HepG2 (cell line): ENCODE measurements around the gene RHBDD2. TPM values are rescaled to one million over a fixed set of nuclear protein-coding genes. Genes with fewer than 3 reads are reported as not detected.

ENCODE experiments used
- BRCA1 ChIP-seq: sonication (generic); formaldehyde crosslinking; IDR thresholded peaks from 2 replicates; pipeline ENCODE4 v1.4.0; 2020; ENCODE audit warnings: missing genetic modification reagents
- DR1 ChIP-seq: sonication (generic); formaldehyde crosslinking; IDR thresholded peaks from 2 replicates; pipeline ENCODE4 v1.8.0; 2021; ENCODE audit warnings: mild to moderate bottlenecking, missing genetic modification reagents, inconsistent platforms
- GABPB1 ChIP-seq: IDR thresholded peaks from 2 replicates; pipeline ENCODE4 v1.6.1; 2016; ENCODE audit warnings: mild to moderate bottlenecking, missing genetic modification reagents, moderate library complexity, missing compliant biosample characterization
- HMGXB4 ChIP-seq, 2 experiments: sonication (generic) in 1 of 2; formaldehyde crosslinking in 1 of 2; IDR thresholded peaks; 2 replicates each; pipeline versions ENCODE4 v1.4.0 to v1.6.1; 2018 to 2020; ENCODE audit warnings: missing genetic modification reagents in 2 of 2, borderline replicate concordance in 1 of 2, low read depth in 1 of 2, mild to moderate bottlenecking in 1 of 2, missing biosample characterization in 1 of 2
- HNF4A ChIP-seq: sonication (generic); formaldehyde crosslinking; IDR thresholded peaks from 2 replicates; pipeline ENCODE4 v1.4.0; 2020; ENCODE audit warnings: missing genetic modification reagents
- JUN ChIP-seq: sonication (generic); formaldehyde crosslinking; IDR thresholded peaks from 2 replicates; pipeline ENCODE4 v1.4.0; 2020; ENCODE audit warnings: mild to moderate bottlenecking, missing genetic modification reagents
- NCOR1 ChIP-seq: fragments of 200-600 bp; sonication (generic); IDR thresholded peaks from 2 replicates; pipeline ENCODE4 v1.7.0; 2017; ENCODE audit warnings: antibody characterized with exemption, low read length, borderline replicate concordance
- PHF8 ChIP-seq: sonication (generic); formaldehyde crosslinking; IDR thresholded peaks from 2 replicates; pipeline ENCODE4 v1.5.0; 2020; ENCODE audit warnings: missing genetic modification reagents
- RELA ChIP-seq: sonication (generic); formaldehyde crosslinking; IDR thresholded peaks from 2 replicates; pipeline ENCODE4 v1.4.0; 2020; ENCODE audit warnings: missing genetic modification reagents
- SALL1 ChIP-seq: sonication (generic); formaldehyde crosslinking; IDR thresholded peaks from 2 replicates; pipeline ENCODE4 v1.8.0; 2022; ENCODE audit warnings: mild to moderate bottlenecking, missing genetic modification reagents
- STAG1 ChIP-seq: sonication (generic); formaldehyde crosslinking; IDR thresholded peaks from 2 replicates; pipeline ENCODE4 v1.4.0; 2020; ENCODE audit warnings: missing genetic modification reagents
- YEATS2 ChIP-seq: sonication (generic); formaldehyde crosslinking; IDR thresholded peaks from 2 replicates; pipeline ENCODE4 v1.4.0; 2020; ENCODE audit warnings: missing genetic modification reagents, borderline replicate concordance
- ZBED4 ChIP-seq: sonication (generic); formaldehyde crosslinking; IDR thresholded peaks from 2 replicates; pipeline ENCODE4 v1.4.0; 2020; ENCODE audit warnings: missing genetic modification reagents, borderline replicate concordance
- ZBTB3 ChIP-seq: sonication (generic); formaldehyde crosslinking; IDR thresholded peaks from 2 replicates; pipeline ENCODE4 v1.4.0; 2020; ENCODE audit warnings: low read depth, mild to moderate bottlenecking, moderate library complexity, missing genetic modification reagents, borderline replicate concordance
- ZFP62 ChIP-seq: sonication (generic); formaldehyde crosslinking; IDR thresholded peaks from 2 replicates; pipeline ENCODE4 v1.4.0; 2020; ENCODE audit warnings: missing genetic modification reagents
- ZFX ChIP-seq: sonication (generic); formaldehyde crosslinking; IDR thresholded peaks from 2 replicates; pipeline ENCODE4 v1.4.0; 2020; ENCODE audit warnings: mild to moderate bottlenecking, low read depth, missing genetic modification reagents, moderate library complexity
- ZNF101 ChIP-seq: sonication (generic); formaldehyde crosslinking; IDR thresholded peaks from 2 replicates; pipeline ENCODE4 v1.4.0; 2020; ENCODE audit warnings: mild to moderate bottlenecking, low read depth, missing genetic modification reagents, borderline replicate concordance
- ZNF256 ChIP-seq: sonication (generic); formaldehyde crosslinking; conservative IDR thresholded peaks from 2 replicates; pipeline ENCODE4 v1.4.0; 2020; ENCODE audit warnings: missing genetic modification reagents
- ZNF350 ChIP-seq: sonication (generic); formaldehyde crosslinking; IDR thresholded peaks from 2 replicates; pipeline ENCODE4 v1.4.0; 2020; ENCODE audit warnings: mild to moderate bottlenecking, low read depth, missing genetic modification reagents, borderline replicate concordance
- ZNF850 ChIP-seq: sonication (generic); formaldehyde crosslinking; conservative IDR thresholded peaks from 2 replicates; pipeline ENCODE4 v1.9.0; 2021; ENCODE audit warnings: mild to moderate bottlenecking, missing genetic modification reagents
- ZNF883 ChIP-seq: sonication (generic); formaldehyde crosslinking; IDR thresholded peaks from 2 replicates; pipeline ENCODE4 v1.5.1; 2020; ENCODE audit warnings: mild to moderate bottlenecking, missing genetic modification reagents; ENCODE audit errors: not compliant biosample characterization
- ZSCAN25 ChIP-seq: sonication (generic); formaldehyde crosslinking; IDR thresholded peaks from 2 replicates; pipeline ENCODE4 v1.8.0; 2022; ENCODE audit warnings: mild to moderate bottlenecking, missing genetic modification reagents
- polyA plus RNA-seq, 8 experiments: library from polyadenylated mRNA; depleted of rRNA in 3 of 8; stranded (reverse) in 7 of 8; unstranded in 1 of 8; fragments of >200 nt; fragmentation: Illumina TruSeq in 4 of 8; extraction: Trizol in 4 of 8; gene quantifications; 2 replicates each; pipeline versions ENCODE4 v1.2.1 to v1.2.3, GENCODE V29; 2011 to 2016; ENCODE audit warnings: low read depth in 4 of 8, missing spikeins in 1 of 8, mixed read lengths in 1 of 8; ENCODE audit not compliant: insufficient read depth in 1 of 8
- total RNA-seq, 5 experiments: library from RNA; depleted of rRNA; stranded (reverse); fragments of >200 nt; fragmentation: Illumina TruSeq; extraction: Trizol; gene quantifications; 2 replicates each; pipeline ENCODE4 v1.2.3, GENCODE V29; 2016; ENCODE audit warnings: low read depth in 1 of 5
- TF ChIP-seq, protein P1 (sequence below): sonication (generic); formaldehyde crosslinking; IDR thresholded peaks from 2 replicates; pipeline ENCODE4 v1.9.0; 2021; ENCODE audit warnings: missing genetic modification reagents, borderline replicate concordance

Gene RHBDD2
- total and polyA plus RNA-seq, 2 of the 13 experiments (the other 11 are each of a cell fraction or from before 2014, with no cell fraction given) = 23.1 to 26.4 TPM

- TF ChIP-seq HMGXB4 (CRISPR knock-in tag; IDR thresholded peaks at IDR 0.05; ENCODE audit: borderline replicate concordance in 1 of 2, low read depth in 1 of 2) = no peak
- no peak for TF ChIP-seq BRCA1 (CRISPR knock-in tag)
- TF ChIP-seq ZFX = peak; percentile 65
- no peak for TF ChIP-seq DR1
- TF ChIP-seq ZSCAN25 (CRISPR knock-in tag) = peak; percentile 94
- peak; percentile 79 for TF ChIP-seq HNF4A (CRISPR knock-in tag)
- peak; percentile 23; the same call in 1 of the 2 replicates for TF ChIP-seq NCOR1
- TF ChIP-seq ZNF256 (CRISPR knock-in tag) = no peak
- TF ChIP-seq YEATS2 (CRISPR knock-in tag) = no peak
- TF ChIP-seq GABPB1 (CRISPR knock-in tag) = peak; percentile 59; the same call in 1 of the 2 replicates
- no peak for TF ChIP-seq STAG1 (CRISPR knock-in tag)
- TF ChIP-seq ZFP62 (CRISPR knock-in tag) = no peak
- TF ChIP-seq ZBTB3 (CRISPR knock-in tag) = no peak
- peak; percentile 74 for TF ChIP-seq SALL1
- no peak for TF ChIP-seq RELA (CRISPR knock-in tag)
- TF ChIP-seq ZBED4 (CRISPR knock-in tag) = no peak
- TF ChIP-seq ZNF350 = peak; percentile 60; the same call in 1 of the 2 replicates
- no peak for TF ChIP-seq ZNF883 (CRISPR knock-in tag)
- peak; percentile 18; the same call in 1 of the 2 replicates for TF ChIP-seq PHF8 (CRISPR knock-in tag)
- no peak for TF ChIP-seq ZNF850
- TF ChIP-seq JUN (CRISPR knock-in tag) = no peak
- TF ChIP-seq, protein P1, sequence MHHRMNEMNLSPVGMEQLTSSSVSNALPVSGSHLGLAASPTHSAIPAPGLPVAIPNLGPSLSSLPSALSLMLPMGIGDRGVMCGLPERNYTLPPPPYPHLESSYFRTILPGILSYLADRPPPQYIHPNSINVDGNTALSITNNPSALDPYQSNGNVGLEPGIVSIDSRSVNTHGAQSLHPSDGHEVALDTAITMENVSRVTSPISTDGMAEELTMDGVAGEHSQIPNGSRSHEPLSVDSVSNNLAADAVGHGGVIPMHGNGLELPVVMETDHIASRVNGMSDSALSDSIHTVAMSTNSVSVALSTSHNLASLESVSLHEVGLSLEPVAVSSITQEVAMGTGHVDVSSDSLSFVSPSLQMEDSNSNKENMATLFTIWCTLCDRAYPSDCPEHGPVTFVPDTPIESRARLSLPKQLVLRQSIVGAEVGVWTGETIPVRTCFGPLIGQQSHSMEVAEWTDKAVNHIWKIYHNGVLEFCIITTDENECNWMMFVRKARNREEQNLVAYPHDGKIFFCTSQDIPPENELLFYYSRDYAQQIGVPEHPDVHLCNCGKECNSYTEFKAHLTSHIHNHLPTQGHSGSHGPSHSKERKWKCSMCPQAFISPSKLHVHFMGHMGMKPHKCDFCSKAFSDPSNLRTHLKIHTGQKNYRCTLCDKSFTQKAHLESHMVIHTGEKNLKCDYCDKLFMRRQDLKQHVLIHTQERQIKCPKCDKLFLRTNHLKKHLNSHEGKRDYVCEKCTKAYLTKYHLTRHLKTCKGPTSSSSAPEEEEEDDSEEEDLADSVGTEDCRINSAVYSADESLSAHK (CRISPR knock-in tag) = no peak
- no peak for TF ChIP-seq ZNF101 (CRISPR knock-in tag)
These were observed 18.0 kb downstream of the RHBDD2 start (continued) for GRCh38 chr7:75896803-75897327.
